Activated T-helper 2 cell treated with anti-CD3 and anti-CD28 coated beads, Interferon-gamma antibody, Interleukin-2, Interleukin-4, amounts not matched to agents 10 μg/mL and 5 μg/mL and 100 μg/mL, durations not matched to agents 14 hours and 24 hours and 36 hours (primary cell): ENCODE measurements around the gene ACTRT2. TPM values are rescaled to one million over a fixed set of nuclear protein-coding genes. Genes with fewer than 3 reads are reported as not detected.

Experiments used
- DNase-seq: peaks from one replicate; pipeline ENCODE4 v3.0.0; 2021; ENCODE audit warnings: low spot score
- H3K27ac Mint-ChIP-seq: one replicate; pipeline ENCODE4 v1.8.0; 2021; ENCODE audit warnings: mixed read lengths
- H3K27me3 Mint-ChIP-seq: one replicate; pipeline ENCODE4 v1.8.0; 2021; ENCODE audit warnings: low read depth, mixed read lengths
- H3K36me3 Mint-ChIP-seq: one replicate; pipeline ENCODE4 v1.8.0; 2021; ENCODE audit warnings: low read depth, mixed read lengths
- H3K4me1 Mint-ChIP-seq: one replicate; pipeline ENCODE4 v1.8.0; 2021; ENCODE audit warnings: low read depth, mixed read lengths
- H3K4me3 Mint-ChIP-seq: one replicate; pipeline ENCODE4 v1.8.0; 2021; ENCODE audit warnings: low read depth, mild to moderate bottlenecking, moderate library complexity, mixed read lengths
- H3K9me3 Mint-ChIP-seq: one replicate; pipeline ENCODE4 v1.8.0; 2021; ENCODE audit warnings: mixed read lengths
- intact Hi-C: fragments of 100-400 bp; cut with micrococcal nuclease; formaldehyde crosslinking; loops from one replicate; pipeline ENCODE4 v1.15.1; 2023
- total RNA-seq: library from RNA; stranded (reverse); gene quantifications from 2 replicates; pipeline ENCODE4 v1.2.3, GENCODE V29; 2022

Gene ACTRT2
- total RNA-seq, 1 donor from 2014 or later: not detected

GRCh38 chr1:3012456-3013291 is 8.6 kb upstream of the ACTRT2 start:
- Mint-ChIP-seq H3K9me3 (peaks cover 9% of the 10 kb centered on the region), H3K4me1 (no peaks in the 10 kb centered on the region), H3K4me3 (no peak overlapping the region), H3K27me3 (no peaks in the 10 kb centered on the region), H3K27ac (no peak overlapping the region), H3K36me3 (no peaks in the 10 kb centered on the region)
- no peak for DNase-seq
- intact Hi-C loops: no loop called here

- H3K27ac Mint-ChIP-seq: no peak overlapping the region
- DNase-seq: no peak
- no peaks in the 10 kb centered on the region for H3K36me3 Mint-ChIP-seq
- H3K27me3 Mint-ChIP-seq: no peaks in the 10 kb centered on the region
- peaks cover 1% of the 10 kb centered on the region for H3K9me3 Mint-ChIP-seq
- no peaks in the 10 kb centered on the region for H3K4me1 Mint-ChIP-seq
- H3K4me3 Mint-ChIP-seq: no peak overlapping the region
- intact Hi-C loops: no loop called here
Observed at GRCh38 chr1:3013371-3014049, 7.8 kb upstream of the ACTRT2 start.

- Mint-ChIP-seq H3K4me3 (no peak overlapping the region), H3K27me3 (no peaks in the 10 kb centered on the region), H3K27ac (no peak overlapping the region), H3K4me1 (no peaks in the 10 kb centered on the region), H3K36me3 (no peaks in the 10 kb centered on the region), H3K9me3 (no peaks in the 10 kb centered on the region)
- intact Hi-C loops: no loop called here
- no peak for DNase-seq
Observed at GRCh38 chr1:3014050-3014440, 7.2 kb upstream of the ACTRT2 start.

GRCh38 chr1:3014443-3015268 is 6.6 kb upstream of the ACTRT2 start:
- Mint-ChIP-seq H3K4me3 (no peak overlapping the region), H3K4me1 (no peaks in the 10 kb centered on the region), H3K9me3 (no peaks in the 10 kb centered on the region), H3K27ac (no peak overlapping the region), H3K36me3 (no peaks in the 10 kb centered on the region), H3K27me3 (no peaks in the 10 kb centered on the region)
- intact Hi-C loops: no loop called here
- DNase-seq: no peak

GRCh38 chr1:3015269-3015635 is 6.0 kb upstream of the ACTRT2 start:
- no peak for DNase-seq
- no peaks in the 10 kb centered on the region for H3K9me3 Mint-ChIP-seq
- H3K4me3 Mint-ChIP-seq: no peak overlapping the region
- intact Hi-C loops: no loop called here
- no peaks in the 10 kb centered on the region for H3K4me1 Mint-ChIP-seq
- no peaks in the 10 kb centered on the region for H3K36me3 Mint-ChIP-seq
- no peak overlapping the region for H3K27ac Mint-ChIP-seq
- no peaks in the 10 kb centered on the region for H3K27me3 Mint-ChIP-seq

- intact Hi-C loops: no loop called here
- no peaks in the 10 kb centered on the region for H3K4me1 Mint-ChIP-seq
Observed at GRCh38 chr1:3015744-3016143, 5.5 kb upstream of the ACTRT2 start.

GRCh38 chr1:3016641-3017439 is 4.4 kb upstream of the ACTRT2 start:
- H3K9me3 Mint-ChIP-seq: no peaks in the 10 kb centered on the region
- no peak overlapping the region for H3K27ac Mint-ChIP-seq
- H3K4me3 Mint-ChIP-seq: no peak overlapping the region
- no peaks in the 10 kb centered on the region for H3K27me3 Mint-ChIP-seq
- H3K4me1 Mint-ChIP-seq: no peaks in the 10 kb centered on the region
- intact Hi-C loops: no loop called here
- no peaks in the 10 kb centered on the region for H3K36me3 Mint-ChIP-seq
- DNase-seq: no peak

More at GRCh38 chr1:3015744-3016143, 5.5 kb upstream of the ACTRT2 start:
- Mint-ChIP-seq H3K27ac (no peak overlapping the region), H3K36me3 (no peaks in the 10 kb centered on the region), H3K27me3 (no peaks in the 10 kb centered on the region), H3K4me3 (no peak overlapping the region), H3K9me3 (no peaks in the 10 kb centered on the region)
- DNase-seq: no peak

- no peaks in the 10 kb centered on the region for H3K9me3 Mint-ChIP-seq
- no peak overlapping the region for H3K4me3 Mint-ChIP-seq
- intact Hi-C loops: no loop called here
- no peak overlapping the region for H3K27ac Mint-ChIP-seq
- no peaks in the 10 kb centered on the region for H3K27me3 Mint-ChIP-seq
- no peaks in the 10 kb centered on the region for H3K36me3 Mint-ChIP-seq
- no peak for DNase-seq
- no peaks in the 10 kb centered on the region for H3K4me1 Mint-ChIP-seq
Observed at GRCh38 chr1:3017440-3018050, 3.7 kb upstream of the ACTRT2 start.

- Mint-ChIP-seq H3K4me3 (no peak overlapping the region), H3K36me3 (no peaks in the 10 kb centered on the region), H3K4me1 (no peaks in the 10 kb centered on the region), H3K9me3 (no peaks in the 10 kb centered on the region), H3K27me3 (no peaks in the 10 kb centered on the region), H3K27ac (no peak overlapping the region)
- no peak for DNase-seq
- intact Hi-C loops: no loop called here
Observed at GRCh38 chr1:3018051-3018471, 3.2 kb upstream of the ACTRT2 start.

- DNase-seq: no peak
- H3K27me3 Mint-ChIP-seq: no peaks in the 10 kb centered on the region
- no peak overlapping the region for H3K4me3 Mint-ChIP-seq
- intact Hi-C loops: no loop called here
- no peaks in the 10 kb centered on the region for H3K36me3 Mint-ChIP-seq
- no peaks in the 10 kb centered on the region for H3K9me3 Mint-ChIP-seq
- no peak overlapping the region for H3K27ac Mint-ChIP-seq
- H3K4me1 Mint-ChIP-seq: no peaks in the 10 kb centered on the region
Observed at GRCh38 chr1:3018576-3018975, 2.7 kb upstream of the ACTRT2 start.

GRCh38 chr1:3019007-3019515 is 2.2 kb upstream of the ACTRT2 start:
- no peaks in the 10 kb centered on the region for H3K9me3 Mint-ChIP-seq
- no peaks in the 10 kb centered on the region for H3K36me3 Mint-ChIP-seq
- H3K4me1 Mint-ChIP-seq: no peaks in the 10 kb centered on the region
- H3K27ac Mint-ChIP-seq: no peak overlapping the region
- H3K4me3 Mint-ChIP-seq: no peak overlapping the region
- H3K27me3 Mint-ChIP-seq: no peaks in the 10 kb centered on the region
- DNase-seq: no peak
- intact Hi-C loops: no loop called here

GRCh38 chr1:3019516-3020051 is 1.7 kb upstream of the ACTRT2 start:
- intact Hi-C loops: no loop called here

More at GRCh38 chr1:3019516-3020051, 1.7 kb upstream of the ACTRT2 start:
- no peaks in the 10 kb centered on the region for H3K9me3 Mint-ChIP-seq
- no peaks in the 10 kb centered on the region for H3K36me3 Mint-ChIP-seq
- H3K27me3 Mint-ChIP-seq: no peaks in the 10 kb centered on the region
- H3K27ac Mint-ChIP-seq: no peak overlapping the region
- H3K4me1 Mint-ChIP-seq: no peaks in the 10 kb centered on the region
- no peak for DNase-seq
- H3K4me3 Mint-ChIP-seq: no peak overlapping the region
